H9 (cell line): ENCODE measurements around the gene MTA2. TPM values are rescaled to one million over a fixed set of nuclear protein-coding genes. Genes with fewer than 3 reads are reported as not detected.

Experiments used
- DNase-seq: peaks from one replicate; pipeline ENCODE4 v3.0.0-alpha.2; 2017
- H2AFZ ChIP-seq: one replicate; pipeline ENCODE4 v1.6.1; 2013; ENCODE audit warnings: mild to moderate bottlenecking, low read length, control low read depth, moderate library complexity
- H2AK5ac ChIP-seq: 2 replicates; pipeline ENCODE4 v1.6.1; 2013; ENCODE audit warnings: low read length, control low read depth, mixed read lengths; ENCODE audit not compliant: insufficient read length
- H2BK120ac ChIP-seq: one replicate; pipeline ENCODE4 v1.6.1; 2013; ENCODE audit warnings: low read depth, mild to moderate bottlenecking, low read length, control low read depth, inconsistent platforms; ENCODE audit not compliant: poor library complexity, severe bottlenecking
- H2BK12ac ChIP-seq: 2 replicates; pipeline ENCODE4 v1.6.1; 2013; ENCODE audit warnings: low read length, control low read depth, mixed read lengths, low read depth; ENCODE audit not compliant: insufficient read length
- H2BK15ac ChIP-seq: 2 replicates; pipeline ENCODE4 v1.6.1; 2013; ENCODE audit warnings: low read depth, low read length, control low read depth
- H2BK20ac ChIP-seq: one replicate; pipeline ENCODE4 v1.6.1; 2013; ENCODE audit warnings: low read depth, mild to moderate bottlenecking, low read length, control low read depth, inconsistent platforms; ENCODE audit not compliant: poor library complexity, severe bottlenecking
- H2BK5ac ChIP-seq: 2 replicates; pipeline ENCODE4 v1.6.1; 2013; ENCODE audit warnings: low read length, control low read depth, mixed read lengths; ENCODE audit not compliant: insufficient read length
- H3K14ac ChIP-seq: 2 replicates; pipeline ENCODE4 v1.6.1; 2013; ENCODE audit warnings: low read length, control low read depth; ENCODE audit not compliant: insufficient read depth
- H3K18ac ChIP-seq: 2 replicates; pipeline ENCODE4 v1.6.1; 2013; ENCODE audit warnings: low read depth, mild to moderate bottlenecking, mixed read lengths, low read length, control low read depth; ENCODE audit not compliant: insufficient read length
- H3K23ac ChIP-seq: 2 replicates; pipeline ENCODE4 v1.6.1; 2013; ENCODE audit warnings: low read length, control low read depth, mixed read lengths, low read depth; ENCODE audit not compliant: insufficient read length
- H3K23me2 ChIP-seq: 2 replicates; pipeline ENCODE4 v1.6.1; 2013; ENCODE audit warnings: low read depth, mild to moderate bottlenecking, mixed read lengths, low read length, control low read depth; ENCODE audit not compliant: insufficient read length, poor library complexity, severe bottlenecking
- H3K27ac ChIP-seq: 2 replicates; pipeline ENCODE4 v1.5.1; 2013; ENCODE audit warnings: low read length, control low read depth, mixed read lengths, low read depth; ENCODE audit not compliant: insufficient read length
- H3K27me3 ChIP-seq: 2 replicates; pipeline ENCODE4 v1.6.1; 2013; ENCODE audit warnings: low read length, control low read depth, inconsistent platforms; ENCODE audit not compliant: insufficient read depth
- H3K4ac ChIP-seq: 2 replicates; pipeline ENCODE4 v1.6.1; 2013; ENCODE audit warnings: low read depth, mild to moderate bottlenecking, control low read depth, inconsistent platforms, low read length, moderate library complexity
- H3K4me1 ChIP-seq: 2 replicates; pipeline ENCODE4 v1.6.1; 2013; ENCODE audit warnings: low read length, control low read depth, inconsistent platforms; ENCODE audit not compliant: insufficient read depth
- H3K4me2 ChIP-seq: 2 replicates; pipeline ENCODE4 v1.6.1; 2013; ENCODE audit warnings: low read length, control low read depth, mixed read lengths; ENCODE audit not compliant: insufficient read length, insufficient read depth
- H3K56ac ChIP-seq: 2 replicates; pipeline ENCODE4 v1.6.1; 2013; ENCODE audit warnings: low read depth, mild to moderate bottlenecking, mixed read lengths, low read length, control low read depth; ENCODE audit not compliant: insufficient read length
- H3K79me1 ChIP-seq: 2 replicates; pipeline ENCODE4 v1.6.1; 2013; ENCODE audit warnings: low read depth, mild to moderate bottlenecking, moderate library complexity, low read length, control low read depth, inconsistent platforms; ENCODE audit not compliant: insufficient read depth, poor library complexity, severe bottlenecking
- H3K79me2 ChIP-seq: 2 replicates; pipeline ENCODE4 v1.6.1; 2013; ENCODE audit warnings: low read length, control low read depth, inconsistent platforms; ENCODE audit not compliant: insufficient read depth
- H3K9ac ChIP-seq: 2 replicates; pipeline ENCODE4 v1.6.1; 2013; ENCODE audit warnings: low read length, control low read depth, mixed read lengths; ENCODE audit not compliant: insufficient read length; ENCODE audit errors: extremely low read depth
- H3K9me3 ChIP-seq: one replicate; pipeline ENCODE4 v1.6.1; 2013; ENCODE audit warnings: low read depth, low read length, inconsistent platforms; ENCODE audit not compliant: control insufficient read depth
- H3T11ph ChIP-seq: one replicate; pipeline ENCODE4 v1.6.1; 2013; ENCODE audit warnings: mild to moderate bottlenecking, low read length, control low read depth, inconsistent platforms
- H4K20me1 ChIP-seq: one replicate; pipeline ENCODE4 v1.6.1; 2013; ENCODE audit not compliant: control insufficient read depth, insufficient read length, insufficient read depth
- H4K5ac ChIP-seq: 2 replicates; pipeline ENCODE4 v1.6.1; 2013; ENCODE audit warnings: low read depth, mild to moderate bottlenecking, mixed read lengths, low read length, control low read depth; ENCODE audit not compliant: insufficient read length
- H4K8ac ChIP-seq: replicated peaks from 2 replicates; pipeline ENCODE4 v1.6.1; 2013; ENCODE audit warnings: low read length, control low read depth, mixed read lengths, low read depth; ENCODE audit not compliant: insufficient read length
- H4K91ac ChIP-seq: 2 replicates; pipeline ENCODE4 v1.6.1; 2013; ENCODE audit warnings: low read depth, mild to moderate bottlenecking, moderate library complexity, mixed read lengths, low read length, control low read depth; ENCODE audit not compliant: insufficient read length
- H3K27ac Mint-ChIP-seq, 3 experiments: 2 replicates in 2 of 3; 3 replicates in 1 of 3; pipeline ENCODE4 v1.8.0; 2020 to 2021; ENCODE audit warnings: mixed read lengths in 3 of 3, mild to moderate bottlenecking in 1 of 3, moderate library complexity in 1 of 3
- H3K27me3 Mint-ChIP-seq: 2 replicates; pipeline ENCODE4 v1.8.0; 2021; ENCODE audit warnings: low read depth, mild to moderate bottlenecking, moderate library complexity, mixed read lengths
- H3K36me3 Mint-ChIP-seq, 3 experiments: 2 replicates in 2 of 3; 3 replicates in 1 of 3; pipeline ENCODE4 v1.8.0; 2020 to 2021; ENCODE audit warnings: low read depth in 3 of 3, mixed read lengths in 3 of 3; ENCODE audit not compliant: insufficient read depth in 1 of 3
- H3K4me1 Mint-ChIP-seq, 2 experiments: 2 replicates each; pipeline ENCODE4 v1.8.0; 2020; ENCODE audit warnings: mixed read lengths in 2 of 2
- H3K4me3 Mint-ChIP-seq, 2 experiments: 2 replicates in 1 of 2; 3 replicates in 1 of 2; pipeline ENCODE4 v1.8.0; 2020 to 2021; ENCODE audit warnings: mild to moderate bottlenecking in 2 of 2, mixed read lengths in 2 of 2, moderate library complexity in 1 of 2
- H3K9me3 Mint-ChIP-seq, 2 experiments: 2 replicates in 1 of 2; 3 replicates in 1 of 2; pipeline ENCODE4 v1.8.0; 2020; ENCODE audit warnings: mild to moderate bottlenecking in 2 of 2, mixed read lengths in 2 of 2, moderate library complexity in 1 of 2
- CTCF ChIP-seq: fragments of 200-600 bp; sonication (generic); conservative IDR thresholded peaks from 3 replicates; pipeline ENCODE4 v1.8.0; 2021; ENCODE audit warnings: antibody characterized with exemption, mild to moderate bottlenecking
- WGBS: extraction: QIAGEN DNeasy Blood & Tissue Kit; methylation state at CpG from one replicate; pipeline ENCODE4 v1.1.7; 2013; ENCODE audit warnings: missing lambda C conversion rate, low lambda C conversion rate, mixed read lengths; ENCODE audit not compliant: insufficient read length; ENCODE audit errors: extremely low coverage; 5-methylcytosine and 5-hydroxymethylcytosine counted together
- total RNA-seq: library from RNA; stranded (reverse); gene quantifications from 2 replicates; pipeline ENCODE4 v1.2.1, GENCODE V29; 2021

The MTA2 gene
- total RNA-seq, 1 experiment from 2014 or later: 143 TPM

GRCh38 chr11:62554387-62555167 lies 47.1 kb downstream of the MTA2 start:
- Histone ChIP-seq H2BK5ac (no peak overlapping the region), H3K23me2 (no peaks in the 10 kb centered on the region), H3K27ac (no peak overlapping the region), H2BK120ac (no peak overlapping the region), H3K4me1 (peaks cover 22% of the 10 kb centered on the region; the same call in 1 of the 2 replicates), H3K14ac (no peak overlapping the region), H4K8ac (no peak overlapping the region), H2BK20ac (no peak overlapping the region), H3K4me2 (no peak overlapping the region), H3K18ac (no peak overlapping the region), H3K79me2 (no peaks in the 10 kb centered on the region), H2AFZ (no peak overlapping the region), H3K23ac (no peak overlapping the region), H3K27me3 (no peaks in the 10 kb centered on the region; the same call in 1 of the 2 replicates), H3K9ac (no peak overlapping the region), H3K4ac (no peak overlapping the region; the same call in 1 of the 2 replicates), H3T11ph (no peak overlapping the region), H4K91ac (no peak overlapping the region), H2BK12ac (no peak overlapping the region), H3K56ac (no peak overlapping the region), H3K79me1 (no peaks in the 10 kb centered on the region), H4K5ac (no peak overlapping the region), H2AK5ac (no peak overlapping the region), H3K9me3 (no peaks in the 10 kb centered on the region), H4K20me1 (peaks cover 2% of the 10 kb centered on the region), H2BK15ac (no peak overlapping the region)
- peaks cover 57 to 70% of the 10 kb centered on the region in 2 experiments for H3K4me1 Mint-ChIP-seq
- peak overlapping the region in 1 of 2 experiments; percentile 39; a peak in 2 of 5 replicates for H3K4me3 Mint-ChIP-seq
- H3K9me3 Mint-ChIP-seq: no peaks in the 10 kb centered on the region; a peak in 1 of 5 replicates
- H3K27ac Mint-ChIP-seq: peak overlapping the region in 2 of 3 experiments; percentile 80 to 90; a peak in 4 of 7 replicates
- peaks cover 14 to 43% (median 33%) of the 10 kb centered on the region in 3 experiments for H3K36me3 Mint-ChIP-seq
- TF ChIP-seq CTCF: no peak
- no peak for DNase-seq
- peaks cover 20% of the 10 kb centered on the region for H3K27me3 Mint-ChIP-seq
- WGBS: no CpG with 5 or more reads among the region's 7 CpGs
